GM21526 (cell line): ENCODE data around the gene MOB3B.
A peak's percentile ranks its signal among the peaks of the same experiment; 100 is the strongest.

Experiments used
- ATAC-seq: cut with Tn5 transposase; IDR thresholded peaks from one replicate; pipeline ENCODE4 v1.9.1; 2021; ENCODE audit warnings: moderate library complexity; ENCODE audit not compliant: unreplicated experiment, low FRiP score

Gene MOB3B

DNA sequence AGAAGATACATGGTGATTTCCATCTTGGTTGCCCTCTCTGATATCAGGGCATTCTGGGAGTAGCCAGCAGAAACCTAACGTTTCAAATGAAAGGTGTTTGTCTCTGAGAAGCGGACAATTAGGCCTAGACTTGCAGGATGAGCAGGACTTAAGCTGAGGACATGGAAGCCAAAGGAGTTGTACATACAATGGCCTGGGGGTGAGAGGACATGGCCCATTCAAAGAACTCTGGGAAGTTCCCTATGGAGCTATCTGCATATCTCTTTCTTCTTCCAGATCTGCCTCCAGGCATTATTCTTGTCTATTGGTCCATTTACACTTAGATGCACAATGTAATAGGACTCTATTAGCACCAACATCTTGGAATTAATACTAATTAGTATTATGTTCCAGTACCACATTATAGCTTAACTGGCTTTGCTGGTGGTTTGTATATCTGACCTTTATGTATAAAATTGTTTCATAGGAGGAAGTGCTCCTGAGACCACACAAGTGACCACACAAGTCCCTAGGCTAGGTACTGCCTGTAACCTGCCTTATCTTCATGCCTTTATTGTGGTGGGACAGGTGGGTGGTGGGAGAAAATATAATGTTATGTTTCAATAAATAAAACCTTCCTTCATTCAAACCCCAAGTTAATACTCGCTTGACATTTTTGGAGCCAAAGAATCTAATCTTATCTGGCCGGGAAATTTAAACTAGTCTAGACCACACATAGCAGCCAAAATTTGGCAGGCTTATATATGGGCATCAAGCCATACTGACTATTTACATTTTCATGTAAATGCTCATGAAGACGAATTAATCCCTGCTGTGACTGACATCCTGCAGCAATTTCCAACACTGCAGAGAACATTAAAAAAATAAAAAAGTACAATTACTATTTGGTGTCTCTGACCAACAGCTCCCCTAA, 180.6 kb downstream of the MOB3B start:
- ATAC-seq: no peak

DNA sequence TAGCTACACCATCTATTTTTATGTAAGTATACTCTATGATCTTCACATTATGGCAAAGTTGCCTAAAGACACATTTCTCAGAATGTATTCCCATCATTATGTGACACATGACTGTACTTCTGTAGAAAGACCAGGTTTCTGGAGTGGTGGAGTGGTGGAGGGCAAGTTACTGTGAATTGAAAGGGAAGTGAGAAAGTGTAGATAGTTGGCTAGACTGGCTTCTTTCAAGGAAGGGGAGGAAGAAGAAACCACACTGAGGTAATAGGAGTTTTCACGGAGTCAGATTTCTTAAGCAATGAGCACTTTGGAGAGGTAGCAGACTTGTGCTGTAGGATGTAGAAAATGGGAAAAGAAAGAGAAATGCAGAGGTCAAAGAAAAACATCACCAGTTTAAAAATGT, 181.7 kb downstream of the MOB3B start:
- no peak for ATAC-seq

- no peak for ATAC-seq
Measured at GRCh38 chr9:27344776-27345175, 184.8 kb downstream of the MOB3B start.

- no peak for ATAC-seq
Measured at GRCh38 chr9:27341545-27342294, 187.9 kb downstream of the MOB3B start.

DNA sequence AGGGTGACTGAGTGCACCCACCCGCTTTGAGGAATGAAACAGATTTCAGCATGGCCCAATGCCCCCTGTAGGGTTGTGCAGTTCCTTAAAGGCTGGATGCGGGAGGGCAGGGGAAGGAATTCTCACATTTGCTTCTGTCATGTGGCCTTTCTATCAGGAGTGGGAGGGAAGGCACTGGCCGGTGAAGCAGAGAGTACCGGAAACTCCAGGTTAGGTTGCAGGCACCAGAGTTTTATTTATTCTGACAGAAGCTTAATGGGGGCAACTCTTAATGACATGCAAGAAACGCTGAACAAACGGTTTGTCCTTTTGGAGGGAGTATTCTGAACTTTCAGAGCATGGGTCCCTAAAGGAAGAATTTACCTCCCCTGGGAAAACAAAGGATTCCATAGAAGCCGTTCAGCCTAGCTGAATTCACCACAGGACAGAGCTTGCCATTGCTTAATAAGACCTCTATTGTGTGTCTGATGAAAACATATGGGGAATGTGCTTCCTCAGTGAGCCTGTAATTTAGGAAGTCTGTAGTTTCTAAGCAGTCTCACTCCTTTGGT, 188.6 kb downstream of the MOB3B start:
- ATAC-seq: no peak

- ATAC-seq: no peak
Measured at GRCh38 chr9:27340285-27340674, 189.3 kb downstream of the MOB3B start.

DNA sequence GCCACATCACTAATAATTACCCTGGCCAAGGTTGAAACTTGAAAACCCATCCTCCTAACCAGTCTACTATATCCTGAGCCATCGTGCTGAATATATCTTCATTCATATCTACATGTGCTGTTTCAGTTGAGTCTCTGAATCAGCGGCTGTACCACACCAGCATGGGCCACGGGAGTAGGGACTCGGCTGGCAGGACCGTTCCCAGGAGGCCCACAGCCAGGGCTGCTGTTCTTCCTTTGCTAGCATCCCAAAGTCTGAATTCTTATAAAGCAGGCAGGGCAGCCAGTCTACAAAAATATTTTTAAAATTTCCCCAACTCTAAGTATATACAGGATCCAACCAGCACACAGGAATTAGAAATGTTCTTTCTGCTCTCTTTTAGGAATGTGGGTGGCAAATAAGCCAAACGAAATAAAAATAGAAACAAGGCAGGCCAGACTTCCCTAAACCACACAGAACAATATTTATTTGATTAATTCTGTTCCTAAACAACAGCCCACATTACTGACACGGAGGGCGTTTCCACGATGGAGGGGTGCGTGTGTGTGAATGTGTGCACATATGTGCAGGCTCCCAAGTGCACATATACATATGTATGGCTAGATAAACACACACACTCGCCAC, 189.8 kb downstream of the MOB3B start:
- ATAC-seq: no peak

GRCh38 chr9:27338527-27338903, 191.1 kb downstream of the MOB3B start:
- ATAC-seq: no peak

- ATAC-seq: no peak
Measured at GRCh38 chr9:27337833-27338526, 191.6 kb downstream of the MOB3B start.

DNA sequence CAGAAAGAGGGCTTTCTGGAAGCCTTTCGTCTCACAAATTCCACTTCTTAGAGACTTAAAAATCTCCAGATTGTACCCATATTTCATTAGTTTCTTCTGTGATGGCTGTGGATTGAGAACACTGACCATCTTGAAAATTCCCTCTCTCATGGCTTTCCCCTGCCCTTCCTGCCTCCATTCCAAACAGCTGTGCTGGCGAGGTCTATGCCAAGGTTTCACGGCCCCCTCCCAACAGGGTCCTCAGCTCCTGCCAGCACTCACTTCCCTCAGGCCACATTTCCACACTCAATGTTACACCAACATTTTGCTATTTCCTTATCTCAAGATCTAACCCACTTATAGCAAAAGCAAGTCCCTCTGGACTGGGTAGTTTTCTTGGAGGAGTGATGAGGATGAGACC, 192.4 kb downstream of the MOB3B start:
- ATAC-seq: no peak

DNA sequence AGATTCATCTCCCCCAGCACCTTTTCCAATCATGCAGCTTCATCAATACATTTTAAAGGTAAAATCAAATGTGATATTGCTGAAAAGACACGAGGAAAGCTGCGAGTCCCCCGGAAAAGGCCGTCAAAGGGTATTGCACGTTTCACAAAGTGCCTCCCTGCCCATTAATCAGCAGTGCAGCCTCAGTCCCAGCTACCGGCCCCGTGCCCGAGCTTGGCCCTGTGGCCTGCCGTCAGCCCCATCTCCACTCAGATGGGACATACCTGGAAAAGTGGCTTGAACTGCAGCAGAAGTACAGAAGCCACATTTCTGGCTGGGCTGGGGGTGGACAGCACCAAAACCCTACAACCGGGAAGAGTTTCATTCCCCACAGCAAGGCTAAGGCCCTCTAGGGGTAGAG, 192.8 kb downstream of the MOB3B start:
- ATAC-seq: no peak

- no peak for ATAC-seq
Measured at GRCh38 chr9:27336126-27336525, 193.5 kb downstream of the MOB3B start.

DNA sequence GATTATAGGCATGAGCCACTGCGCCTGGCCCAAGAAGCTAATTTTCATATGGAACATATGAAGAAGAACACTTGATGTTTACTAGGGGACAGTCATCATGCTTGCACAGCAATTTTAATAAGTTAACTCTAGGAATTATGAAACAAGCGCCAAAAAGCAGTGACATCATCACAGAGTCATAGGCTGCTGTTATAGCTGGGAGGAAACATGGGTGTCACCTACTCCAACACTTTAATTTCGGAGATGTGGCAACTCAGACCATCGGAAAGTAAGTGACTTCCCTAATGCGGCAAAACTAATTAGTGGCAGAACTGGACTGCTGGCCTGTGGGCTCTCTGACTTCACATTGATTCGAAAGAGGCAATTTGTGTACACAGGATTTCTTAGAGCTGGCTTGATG, 194.5 kb downstream of the MOB3B start:
- no peak for ATAC-seq

DNA sequence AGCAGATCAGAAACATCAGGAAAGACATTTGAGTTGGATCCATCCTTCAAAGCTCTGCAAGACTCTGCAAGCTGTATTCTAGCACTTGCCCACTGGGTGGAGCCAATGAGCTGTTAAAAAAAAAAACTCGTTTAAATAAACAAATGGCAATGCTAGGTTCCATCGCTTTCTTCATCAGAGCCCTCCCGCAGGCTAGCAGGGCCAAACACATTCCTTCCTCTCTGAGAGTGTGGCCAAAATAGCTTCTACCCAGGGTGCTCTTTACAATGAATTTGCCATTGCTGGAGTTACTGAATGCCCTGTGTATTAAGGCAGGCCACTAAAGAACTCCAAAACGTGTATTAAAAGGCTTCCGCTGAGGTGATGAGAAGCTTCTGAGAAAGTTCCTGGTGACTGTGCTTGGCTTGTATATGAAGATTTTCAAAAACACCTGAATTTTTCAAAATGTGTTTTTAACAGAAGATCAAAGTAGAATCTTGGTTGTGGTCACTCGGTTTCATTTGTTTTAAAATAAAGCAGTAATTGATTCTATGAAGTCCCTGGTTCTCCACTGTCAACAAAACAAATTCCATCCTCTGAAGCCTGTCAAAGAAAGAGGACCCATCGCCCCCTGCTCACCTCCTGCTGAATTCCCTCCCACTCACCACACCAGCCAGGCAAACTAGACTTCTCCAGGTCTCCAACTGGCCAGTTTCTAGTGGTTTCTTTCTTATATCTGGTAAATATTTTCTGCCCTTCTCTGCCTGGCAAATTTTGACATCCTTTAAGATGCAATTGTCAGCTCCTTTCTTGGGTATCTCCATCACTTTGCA, 196.2 kb downstream of the MOB3B start:
- peak; percentile 70 for ATAC-seq

GRCh38 chr9:27331393-27331792, 198.2 kb downstream of the MOB3B start:
- ATAC-seq: no peak

DNA sequence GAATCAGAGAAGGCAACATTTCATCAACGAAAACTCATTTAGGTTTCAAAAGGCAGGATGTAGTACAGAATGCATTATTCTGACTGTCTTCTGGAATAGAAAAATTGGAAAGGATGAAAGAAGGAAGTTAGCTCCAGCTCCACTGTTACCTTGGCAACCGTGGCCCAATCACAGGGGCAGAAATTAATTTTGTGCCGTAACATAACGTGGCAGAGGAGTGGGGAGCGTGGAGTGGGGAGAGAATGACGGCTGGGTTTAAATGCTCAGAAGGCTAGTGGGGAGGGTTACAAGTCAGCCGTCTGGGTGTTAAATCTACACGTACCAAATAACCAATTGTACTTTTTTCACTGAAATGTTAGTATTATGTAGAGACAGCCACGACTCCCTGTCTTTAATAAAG, 200.3 kb downstream of the MOB3B start:
- ATAC-seq: no peak

GRCh38 chr9:27328483-27328882, 201.1 kb downstream of the MOB3B start:
- no peak for ATAC-seq

GRCh38 chr9:27311184-27311583, 218.4 kb downstream of the MOB3B start:
- no peak for ATAC-seq

- no peak for ATAC-seq
Measured at GRCh38 chr9:27310582-27310981, 219.0 kb downstream of the MOB3B start.
